NCI-H460 (cell line): ENCODE measurements around the gene RAB33B. TPM values are rescaled to one million over a fixed set of nuclear protein-coding genes. Genes with fewer than 3 reads are reported as not detected.
"Not testable (repeated sequence)": the region's sequence is repeated elsewhere in the genome, so short reads cannot be mapped to it uniquely, and the experiment has no call there.

Source experiments
- DNase-seq: peaks from one replicate; pipeline ENCODE4 v3.0.0-alpha.2; 2016; ENCODE audit warnings: low read depth; ENCODE audit errors: extremely low read depth
- polyA plus RNA-seq: library from polyadenylated mRNA; depleted of rRNA; stranded (reverse); fragments of >200 nt; gene quantifications from 2 replicates; pipeline ENCODE4 v1.2.3, GENCODE V29; 2014; cell fraction: nucleus; rRNA removed
- total RNA-seq: library from RNA; depleted of rRNA; stranded (reverse); fragments of >200 nt; shearing (Covaris generic); gene quantifications from 2 replicates; pipeline ENCODE4 v1.2.3, GENCODE V29; 2014; rRNA removed

The RAB33B gene
- total RNA-seq: 8.1 and 9.7 TPM in 2 replicates
- polyA plus RNA-seq: 1.8 and 10.7 TPM in 2 replicates

DNA sequence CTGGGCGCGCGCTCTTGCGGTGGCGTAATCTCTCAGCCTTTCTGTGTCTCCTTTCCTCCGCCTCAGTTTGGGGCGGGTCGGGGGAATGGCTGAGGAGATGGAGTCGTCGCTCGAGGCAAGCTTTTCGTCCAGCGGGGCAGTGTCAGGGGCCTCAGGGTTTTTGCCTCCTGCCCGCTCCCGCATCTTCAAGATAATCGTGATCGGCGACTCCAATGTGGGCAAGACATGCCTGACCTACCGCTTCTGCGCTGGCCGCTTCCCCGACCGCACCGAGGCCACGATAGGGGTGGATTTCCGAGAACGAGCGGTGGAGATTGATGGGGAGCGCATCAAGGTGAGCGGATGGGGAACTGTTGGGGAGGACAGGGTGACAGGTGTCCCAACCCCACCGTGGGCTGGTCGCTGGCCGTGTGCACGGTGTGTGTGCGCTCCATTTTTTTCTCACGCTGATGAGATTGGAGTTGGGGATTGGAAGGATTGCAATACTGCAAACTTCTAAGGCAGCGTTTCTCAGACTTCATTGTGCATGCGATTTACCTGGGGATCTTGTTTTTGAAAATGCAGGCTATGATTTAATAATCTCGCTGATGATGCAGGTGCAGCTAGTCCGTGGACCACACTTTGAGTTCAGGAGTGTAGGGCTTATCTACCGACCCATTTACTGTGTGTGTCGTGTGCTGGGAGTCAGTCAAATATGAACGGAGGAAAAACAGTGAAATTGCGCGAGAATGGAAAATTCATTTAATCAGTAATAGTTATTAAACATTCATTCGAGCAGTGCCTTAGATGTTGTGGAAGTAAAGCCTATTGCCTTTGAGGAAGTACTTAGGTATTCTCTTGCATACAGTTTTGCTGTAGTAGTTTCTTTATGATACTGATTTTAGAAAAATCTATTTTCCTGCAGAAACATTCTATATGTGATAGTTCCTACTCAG is at the start of gene RAB33B:
RAB33B (plus strand) TSS at position 11 of the 935 bp plus-strand sequence; CDS start at position 86, 75 bp downstream.
- DNase-seq: no peak

DNA sequence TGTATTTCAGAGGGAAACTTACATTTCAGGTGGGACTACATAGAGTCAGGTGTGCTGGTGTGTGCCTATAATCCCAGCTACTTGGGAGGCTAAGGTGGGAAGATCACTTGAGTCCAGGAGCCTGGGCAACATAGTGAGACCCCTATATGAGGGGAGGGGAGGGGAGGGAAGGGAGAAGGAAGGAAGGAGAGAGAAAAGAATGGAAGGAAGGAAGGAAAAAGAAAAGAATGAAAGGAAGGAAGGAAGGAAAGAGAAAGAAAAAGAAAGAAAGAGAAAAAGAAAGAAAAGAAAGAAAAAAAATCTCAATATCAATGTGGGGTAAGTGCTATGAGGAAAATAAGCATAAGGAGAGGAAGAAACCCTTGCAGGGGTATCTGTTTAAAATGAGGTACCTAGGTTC is 43.6 kb upstream of the RAB33B start:
- no peak for DNase-seq

DNA sequence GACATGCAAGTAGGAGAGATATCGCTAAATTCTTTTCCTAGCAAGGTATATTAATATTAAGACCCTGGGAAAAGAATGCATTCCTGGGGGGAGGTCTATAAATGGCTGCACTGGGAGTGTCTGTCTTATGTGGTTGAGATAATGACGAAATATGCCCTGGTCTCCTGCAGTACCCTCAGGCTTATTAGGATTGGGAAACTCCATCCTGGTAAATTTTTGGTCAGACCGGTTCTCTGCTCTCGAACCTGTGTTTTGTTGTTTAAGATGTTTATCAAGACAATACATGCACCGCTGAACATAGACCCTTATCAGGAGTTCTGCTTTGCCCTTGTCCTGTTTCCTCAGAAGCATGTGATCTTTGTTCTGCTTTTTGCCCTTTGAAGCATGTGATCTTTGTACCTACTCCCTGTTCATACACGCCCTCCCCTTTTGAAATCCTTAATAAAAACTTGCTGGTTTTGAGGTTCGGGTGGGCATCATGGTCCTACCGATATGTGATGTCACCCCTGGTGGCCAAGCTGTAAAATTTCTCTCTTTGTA is 39.2 kb upstream of the RAB33B start:
- DNase-seq: not testable (repeated sequence)

DNA sequence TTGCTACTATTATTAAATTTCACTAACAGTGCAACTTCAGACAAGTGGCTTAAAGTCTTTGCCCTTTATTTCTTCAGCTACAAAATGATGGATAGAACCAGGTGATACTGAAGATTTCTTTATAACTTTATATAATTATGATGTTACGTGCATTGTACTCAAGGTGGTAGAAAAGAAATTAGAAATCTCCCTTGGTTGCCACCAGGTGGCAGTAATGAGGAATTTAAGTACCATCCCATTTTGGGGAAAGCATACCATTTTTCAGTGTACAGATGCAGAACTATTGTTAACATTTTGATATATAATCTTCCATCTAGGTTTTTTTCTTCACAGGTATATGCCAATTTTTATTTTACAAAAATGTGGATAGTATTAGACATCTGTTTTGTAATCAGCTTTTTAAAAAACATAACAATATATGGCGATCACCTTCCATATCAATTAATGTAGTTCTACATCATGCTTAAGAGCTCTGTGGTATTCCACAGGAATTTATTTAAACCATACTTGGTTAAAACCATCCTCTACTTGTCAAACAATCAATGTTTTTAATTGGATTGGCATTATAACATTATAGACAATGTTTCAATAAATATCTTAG is 37.7 kb upstream of the RAB33B start:
- peak; percentile 15 for DNase-seq

DNA sequence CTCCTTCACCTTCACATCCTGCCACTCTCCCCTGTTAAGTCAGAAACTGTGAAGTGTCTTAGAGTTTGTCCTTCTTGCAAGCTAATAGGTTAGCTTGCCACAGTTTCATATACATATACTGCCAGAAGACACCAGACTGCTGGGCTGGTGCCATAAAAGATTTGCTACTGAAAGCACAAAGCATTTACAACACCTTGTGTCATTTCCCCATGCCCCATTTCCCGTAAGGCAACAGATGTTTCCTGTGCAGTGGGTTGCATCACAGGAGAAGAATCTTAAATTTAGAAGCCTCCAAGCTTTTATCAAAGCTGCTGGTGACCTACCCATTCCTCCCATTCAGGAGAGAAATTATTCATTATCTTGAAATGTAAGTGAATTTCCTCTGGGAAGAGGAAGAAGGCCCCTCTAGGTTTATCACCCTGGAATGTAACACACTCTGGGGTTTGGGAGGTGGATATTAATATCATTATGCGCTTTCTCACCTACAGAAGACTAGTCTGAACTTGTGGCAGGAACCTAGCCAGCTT is 34.5 kb upstream of the RAB33B start:
- no peak for DNase-seq

DNA sequence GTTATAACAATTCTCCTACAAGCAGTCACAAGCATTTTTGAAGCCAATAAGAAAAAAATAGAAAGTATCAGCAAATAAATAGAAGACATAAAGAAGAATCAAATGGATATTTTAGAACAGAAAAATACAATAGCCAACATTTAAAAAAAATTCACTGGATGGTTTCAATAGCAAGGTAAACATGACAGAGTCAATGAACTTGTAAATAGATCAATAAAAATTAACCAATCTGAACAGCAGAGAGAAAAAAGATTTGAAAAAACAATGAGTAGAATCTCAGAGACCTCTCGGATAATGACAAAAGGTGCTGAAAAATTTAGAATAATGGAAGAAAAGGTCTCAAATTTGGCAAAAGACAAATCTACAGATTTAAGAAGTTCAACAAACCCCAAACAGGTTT is 33.3 kb upstream of the RAB33B start:
- DNase-seq: no peak

DNA sequence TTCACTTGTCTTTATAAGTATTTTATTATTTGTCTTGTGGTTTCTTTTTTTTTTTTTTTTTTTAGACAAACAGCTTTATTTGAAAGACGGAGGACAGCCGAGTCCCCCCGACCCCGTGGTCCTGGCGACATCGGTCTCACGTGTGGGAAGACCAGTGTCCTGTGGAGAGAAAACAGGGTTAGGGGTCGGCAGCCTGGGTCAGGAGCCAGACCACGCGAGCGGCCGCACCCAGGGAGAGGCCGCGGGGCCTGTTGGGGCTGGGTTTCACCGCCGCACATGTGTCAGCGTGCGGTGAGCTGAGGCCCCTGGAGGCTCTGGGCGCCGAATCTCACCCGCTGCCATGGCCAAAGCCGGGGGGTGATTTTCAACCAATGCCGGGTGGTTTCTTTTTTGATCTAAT is 17.8 kb upstream of the RAB33B start:
- no peak for DNase-seq

DNA sequence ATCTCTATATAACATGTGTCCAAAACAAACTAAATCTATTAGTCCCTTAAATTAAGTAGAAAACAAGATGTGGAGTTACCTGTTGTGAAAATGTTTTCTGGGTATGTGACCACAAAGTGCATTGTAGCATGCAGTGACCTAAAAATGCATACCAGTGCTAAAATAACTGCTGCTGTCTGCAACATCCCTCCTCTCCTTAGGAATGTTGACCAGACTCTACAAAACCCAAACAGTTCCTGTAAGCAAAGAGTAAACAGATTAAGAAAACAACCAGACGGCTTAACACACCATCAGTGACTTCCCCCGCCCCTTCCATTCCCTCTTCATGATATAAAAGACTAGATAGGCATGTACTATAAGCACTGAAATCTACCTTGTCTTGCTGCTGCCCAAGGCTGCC is 15.8 kb upstream of the RAB33B start:
- DNase-seq: no peak

DNA sequence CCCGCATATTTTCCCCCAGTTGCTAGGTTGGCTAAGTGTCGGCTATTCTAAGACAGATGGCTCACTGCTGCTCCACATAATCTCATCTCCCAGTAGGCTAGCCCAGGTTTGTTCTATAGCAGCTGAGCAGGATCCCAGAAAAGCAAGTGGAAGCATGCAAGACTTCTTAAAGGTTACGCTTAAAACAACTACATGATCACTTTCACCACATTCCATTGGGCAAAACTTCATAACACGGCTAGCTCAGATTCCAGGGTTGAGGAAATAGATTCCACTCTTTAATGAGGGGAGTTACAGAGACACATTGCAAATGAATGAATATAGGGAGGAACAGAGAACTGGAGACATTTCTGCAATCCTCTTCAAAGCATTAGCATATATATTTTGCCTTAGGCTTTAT is 12.9 kb upstream of the RAB33B start:
- DNase-seq: no peak

DNA sequence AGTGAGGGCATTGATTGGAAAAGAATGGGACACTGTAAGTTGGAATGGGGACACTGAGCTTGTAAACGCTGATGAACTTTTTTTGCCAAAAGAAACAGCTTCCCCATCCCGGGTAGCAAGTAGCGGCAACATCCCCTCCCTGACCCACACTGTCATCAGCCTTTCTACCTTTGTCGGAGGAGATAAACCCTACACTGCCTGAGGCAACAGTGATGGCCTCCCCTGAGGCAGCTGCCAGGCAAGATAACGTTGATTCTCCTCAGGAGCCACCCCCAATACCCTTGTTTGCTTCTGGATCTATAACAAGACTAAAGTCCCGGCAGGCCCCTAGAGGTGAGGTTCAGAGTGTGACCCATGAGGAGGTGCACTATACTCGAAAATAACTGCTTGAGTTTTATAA is 10.3 kb upstream of the RAB33B start:
- DNase-seq: no peak

DNA sequence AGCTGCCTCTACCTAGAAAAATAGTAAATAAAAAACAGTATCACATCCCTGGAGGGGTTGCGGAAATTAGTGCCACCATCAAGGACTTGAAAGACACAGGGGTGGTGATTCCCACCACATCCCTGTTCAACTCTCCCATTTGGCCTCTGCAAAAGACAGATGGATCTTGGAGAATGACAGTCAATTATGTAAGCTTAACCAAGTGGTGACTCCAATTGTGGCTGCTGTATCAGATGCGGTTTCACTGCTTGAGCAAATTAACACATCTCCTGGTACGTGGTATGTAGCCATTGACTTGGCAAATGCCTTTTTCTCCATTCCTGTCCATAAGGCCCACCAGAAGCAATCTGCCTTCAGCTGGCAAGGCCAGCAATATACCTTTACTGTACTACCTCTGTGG is 9.0 kb upstream of the RAB33B start:
- not testable (repeated sequence) for DNase-seq

DNA sequence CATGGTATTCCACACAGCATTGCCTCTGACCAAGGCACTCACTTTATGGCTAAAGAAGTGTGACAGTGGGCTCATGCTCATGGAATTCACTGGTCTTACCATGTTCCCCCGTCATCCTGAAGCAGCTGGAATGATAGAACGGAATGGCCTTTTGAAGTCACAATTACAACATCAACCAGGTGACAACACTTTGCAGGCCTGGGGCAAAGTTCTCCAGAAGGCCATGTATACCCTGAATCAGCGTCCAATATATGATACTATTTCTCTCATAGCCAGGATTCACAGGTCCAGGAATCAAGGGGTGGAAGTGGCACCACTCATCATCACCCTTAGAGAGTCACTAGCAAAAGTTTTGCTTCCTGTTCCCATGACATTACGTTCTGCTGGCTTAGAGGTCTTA is 6.8 kb upstream of the RAB33B start:
- DNase-seq: not testable (repeated sequence)

DNA sequence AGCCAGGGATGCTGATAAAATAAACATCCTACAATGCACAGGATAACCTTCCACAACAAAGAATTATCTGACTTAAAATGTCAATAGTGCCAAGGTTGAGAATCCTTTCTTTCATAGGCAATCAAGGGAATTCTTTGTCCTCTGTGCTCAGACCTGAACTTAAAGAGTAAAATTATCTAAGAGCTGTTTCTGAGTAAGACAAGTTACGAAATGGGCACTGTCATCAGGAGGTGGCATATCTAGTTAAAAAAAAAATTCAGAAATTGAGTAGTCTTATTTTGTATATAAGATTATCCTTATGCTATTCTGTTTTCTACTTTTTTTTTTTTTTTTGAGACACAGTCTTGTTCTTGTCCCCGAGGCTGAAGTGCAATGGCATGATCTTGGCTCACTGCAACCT is 3.3 kb upstream of the RAB33B start:
- no peak for DNase-seq

DNA sequence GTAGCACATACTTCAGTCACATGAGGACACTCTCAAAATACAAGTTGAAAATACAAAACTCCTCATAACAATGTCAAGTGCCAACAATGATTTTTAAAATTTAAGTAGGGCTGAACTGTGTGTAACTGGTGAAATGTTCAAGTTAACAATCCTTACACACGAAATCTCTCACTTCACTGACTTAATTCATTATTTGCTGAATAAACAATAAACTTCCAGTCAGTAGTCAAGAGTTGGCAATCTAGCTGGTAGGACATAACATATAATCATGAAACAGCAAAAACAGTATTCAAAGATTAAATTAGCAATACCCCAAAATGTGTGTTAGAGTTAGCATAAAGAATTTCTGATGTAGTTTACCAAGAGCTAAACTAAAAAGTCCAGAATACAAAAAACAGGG is 1.9 kb upstream of the RAB33B start:
- DNase-seq: no peak

DNA sequence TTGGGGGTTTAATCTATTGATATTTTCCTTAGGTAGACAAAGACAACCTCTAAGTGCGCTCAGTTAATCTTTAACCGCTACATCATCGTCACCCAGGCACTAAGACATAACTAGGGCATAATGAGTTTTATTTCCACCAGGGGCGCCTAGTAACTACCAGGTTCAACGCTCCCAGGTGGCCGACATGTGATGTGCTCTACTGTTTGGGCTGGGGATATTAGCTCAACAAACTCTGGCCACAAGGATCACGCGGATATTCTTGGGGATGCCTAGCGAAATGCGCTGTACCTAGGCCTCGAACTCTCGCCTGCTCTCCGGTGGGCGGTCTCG is 915 bp upstream of the RAB33B start:
- peak; percentile 40 for DNase-seq

DNA sequence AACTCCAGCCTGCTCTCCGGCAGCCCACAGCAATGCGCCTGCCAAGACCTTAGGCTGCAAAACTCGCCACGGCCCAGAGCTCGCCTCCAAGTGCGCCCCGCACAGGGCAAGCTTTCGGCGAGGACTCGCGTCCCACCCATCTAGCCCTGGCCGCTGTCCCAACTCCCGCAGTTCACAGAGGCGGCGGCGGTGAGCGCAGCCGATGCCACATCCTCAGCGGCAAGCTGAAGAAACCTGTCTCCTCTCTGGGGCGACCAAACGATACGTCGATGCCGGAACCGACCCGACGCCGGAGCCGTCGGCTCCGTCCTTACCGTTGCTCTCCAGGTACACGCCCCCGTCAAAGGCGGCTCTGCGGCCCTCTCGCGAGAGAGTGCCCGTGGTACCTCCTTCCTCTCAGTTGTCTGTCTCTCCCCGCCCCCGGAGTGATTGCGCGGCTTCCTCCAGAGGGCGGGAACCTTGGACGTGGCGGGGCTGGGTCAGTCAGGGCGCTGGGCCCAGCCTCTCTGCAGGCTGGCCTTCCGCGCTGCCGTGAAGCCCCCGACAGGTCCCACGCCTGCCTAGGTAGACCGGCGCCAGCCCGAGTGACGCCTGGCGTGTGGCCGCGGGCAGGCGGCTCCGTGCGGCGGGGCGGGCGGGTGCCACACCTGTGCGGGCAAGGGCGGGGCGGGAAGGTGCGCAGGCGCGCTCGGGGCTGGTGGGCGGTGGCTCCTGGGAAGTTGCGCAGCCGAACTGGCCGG is 380 bp upstream of the RAB33B start:
- peak; percentile 92 for DNase-seq

DNA sequence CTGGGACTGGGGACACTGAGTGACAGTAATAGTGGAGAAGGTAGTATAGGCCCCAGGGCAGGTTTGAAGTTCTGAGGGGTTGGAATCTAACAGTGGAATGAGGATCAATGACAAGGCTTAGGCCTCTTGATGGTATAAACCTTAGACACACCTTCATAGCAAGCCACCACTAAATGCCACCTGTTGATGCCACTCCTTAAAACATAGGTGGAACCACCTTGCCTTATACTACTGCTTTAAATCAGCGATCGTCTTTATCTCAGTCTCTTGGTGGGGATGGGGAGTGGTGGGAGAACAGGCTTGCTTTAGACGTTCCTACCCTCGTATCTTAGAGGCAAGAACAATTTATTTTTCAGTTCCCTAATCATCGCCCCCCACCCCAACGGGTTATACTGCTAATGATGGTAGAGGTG is 1.2 kb downstream of the RAB33B start:
- DNase-seq: no peak

DNA sequence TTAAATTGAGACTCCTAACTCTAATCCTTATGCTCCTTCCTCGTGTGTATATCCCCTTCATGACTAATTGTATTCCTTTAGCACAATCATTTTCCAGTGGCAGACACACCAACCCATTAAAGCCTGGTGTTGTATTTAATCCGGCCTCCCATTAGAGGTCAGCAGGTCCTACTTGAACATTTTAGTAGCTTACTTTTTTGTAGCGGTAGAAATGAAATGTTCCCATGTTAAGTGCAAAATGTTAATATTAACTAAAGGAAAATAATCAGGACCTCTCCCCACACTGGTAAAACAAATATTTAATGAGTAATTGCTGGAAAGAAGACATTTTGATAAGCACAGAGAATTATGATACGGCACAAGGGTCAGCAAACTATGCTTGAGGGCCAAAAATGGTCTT is 3.4 kb downstream of the RAB33B start:
- no peak for DNase-seq

DNA sequence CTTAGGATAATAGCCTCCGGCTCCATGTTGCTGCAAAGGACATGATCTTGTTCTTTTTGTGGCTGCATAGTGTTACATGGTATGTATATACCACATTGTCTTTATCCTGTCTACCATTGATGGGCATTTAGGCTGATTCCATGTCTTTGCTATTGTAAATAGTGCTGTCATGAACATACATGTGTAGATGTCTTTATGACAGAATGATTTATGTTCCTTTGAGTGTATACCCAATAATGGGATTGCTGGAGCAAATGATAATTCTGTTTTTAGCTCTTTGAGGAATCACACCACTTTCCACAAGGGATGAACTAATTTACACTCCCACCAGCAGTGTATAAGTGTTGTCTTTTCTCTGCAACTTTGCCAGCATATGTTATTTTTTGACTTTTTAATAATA is 4.6 kb downstream of the RAB33B start:
- DNase-seq: no peak

DNA sequence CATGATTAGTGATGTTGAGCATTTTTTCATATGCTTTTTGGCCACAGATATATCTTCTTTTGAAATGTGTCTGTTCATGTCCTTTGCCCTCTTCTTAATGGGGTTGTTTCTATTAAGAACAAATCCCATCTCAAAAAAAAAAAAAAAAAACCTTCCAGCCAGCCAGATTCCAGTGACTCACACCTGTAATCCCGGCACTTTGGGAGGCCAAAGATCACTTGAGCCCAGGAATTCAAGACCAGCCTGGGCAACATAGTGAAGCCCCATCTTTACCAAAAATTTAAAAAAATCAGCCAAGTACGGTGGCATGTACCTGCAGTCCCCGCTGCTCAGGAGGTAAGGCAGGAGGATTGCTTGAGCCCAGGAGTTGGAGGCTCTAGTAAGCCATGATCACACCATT is 5.1 kb downstream of the RAB33B start:
- DNase-seq: no peak

DNA sequence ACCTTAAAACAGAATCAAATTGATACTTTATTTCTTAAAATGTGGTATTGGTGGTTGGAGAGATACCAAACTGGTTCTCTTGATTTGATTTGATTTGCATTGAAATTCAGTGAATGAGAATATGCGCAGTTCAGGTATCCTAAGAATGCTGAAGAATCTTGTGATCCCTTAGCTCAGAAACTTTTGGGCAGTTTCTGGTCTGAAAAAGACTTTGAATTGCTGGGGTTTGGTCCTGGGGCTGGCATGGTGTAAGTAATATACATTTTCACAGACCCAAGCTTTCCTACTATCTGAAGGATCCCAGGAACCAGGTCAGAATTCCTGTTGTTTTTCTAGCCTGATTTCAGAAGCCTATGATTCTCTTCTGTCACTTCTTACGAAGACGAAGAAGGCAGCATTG is 6.6 kb downstream of the RAB33B start:
- DNase-seq: no peak
